ENCODE measurements around the gene TTLL12.

The TTLL12 gene

DNA sequence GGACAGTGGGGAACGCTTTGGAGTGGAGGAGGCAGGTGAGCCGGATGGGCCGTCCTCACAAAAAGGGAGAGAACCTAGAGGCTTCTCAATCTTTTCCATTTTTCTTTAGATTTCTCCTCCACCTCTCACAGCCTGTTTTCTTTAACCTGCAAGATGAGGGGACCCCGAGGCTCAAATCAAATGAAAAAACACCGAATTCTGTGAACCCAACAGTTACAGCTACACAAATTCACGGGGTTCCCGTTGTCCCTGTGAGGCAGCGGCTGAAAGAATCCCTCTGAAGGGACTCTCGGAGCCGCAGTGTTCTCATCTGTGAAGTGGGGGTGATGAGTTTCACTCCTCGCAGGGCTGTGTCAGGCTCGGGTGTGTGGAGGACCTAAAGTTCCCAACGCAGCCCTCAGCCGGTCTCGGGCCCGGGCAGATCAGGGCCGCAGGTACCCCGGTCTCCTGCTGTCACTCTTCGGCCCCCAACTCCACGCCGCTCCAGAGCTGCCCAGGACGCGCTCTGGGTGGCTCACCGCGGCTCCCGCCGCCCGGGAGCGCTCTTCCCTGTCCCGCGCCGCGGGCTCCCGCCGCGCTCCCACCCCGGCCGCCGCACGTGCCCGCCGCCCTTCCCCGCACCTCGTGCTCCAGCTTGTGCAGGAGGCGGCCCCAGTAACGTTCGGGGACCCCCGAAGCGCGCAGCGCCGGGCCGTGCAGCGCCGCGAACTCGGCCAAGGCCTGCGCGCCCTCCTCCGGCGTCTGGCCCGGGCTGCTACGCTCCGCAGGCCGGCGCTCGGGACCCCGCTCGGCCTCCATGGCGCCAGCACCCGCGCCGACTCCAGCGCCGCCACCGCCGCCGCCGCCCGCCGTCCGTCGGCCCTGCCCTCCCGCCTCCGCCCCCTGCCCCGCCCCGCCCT, at the start of gene TTLL12:
TSS of gene TTLL12 (minus strand) at position 863 of the 899 bp plus-strand sequence. CDS start at position 798, 65 bp downstream.
- peak; percentile 50 for DNase-seq (ENCODE audit: low read depth)

GRCh38 chr22:43235445-43236409, 48.8 kb upstream of the TTLL12 start:
- DNase-seq (ENCODE audit: low read depth), result no peak

DNA sequence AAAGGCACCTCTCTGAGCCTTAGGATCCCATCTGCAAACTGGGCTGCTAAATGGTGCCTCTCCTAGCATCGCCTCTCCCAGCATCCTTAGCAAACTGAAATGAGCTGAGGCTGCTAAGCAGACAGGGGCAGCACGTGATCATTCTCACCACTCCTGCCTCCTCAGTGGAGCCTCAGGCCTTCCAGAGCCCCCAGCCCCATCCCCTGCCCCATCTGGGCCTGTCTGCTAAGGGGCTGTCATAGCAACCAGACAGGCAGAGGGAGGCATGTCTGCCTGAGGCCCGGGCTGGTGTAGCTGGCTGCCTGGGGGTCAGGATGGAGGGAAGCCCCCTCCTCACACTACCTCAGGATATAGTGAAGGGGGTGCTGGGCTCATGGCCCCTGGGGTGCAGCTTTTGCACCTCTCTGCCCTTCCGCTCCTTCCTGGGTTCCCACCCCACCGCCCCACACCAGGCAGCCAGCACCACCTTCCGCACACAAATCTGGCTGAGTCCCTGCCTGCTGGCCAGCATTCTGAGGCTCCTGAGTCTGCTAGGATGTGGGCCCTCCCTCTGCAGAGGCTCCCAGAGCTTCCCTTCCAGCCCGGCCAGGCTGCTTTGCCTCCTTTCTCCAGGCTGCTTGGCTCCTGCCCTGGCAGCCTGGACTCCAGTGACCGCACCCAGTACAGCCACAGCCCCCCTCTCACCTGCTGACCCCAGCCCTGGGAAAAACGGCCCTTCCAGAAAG, 47.5 kb upstream of the TTLL12 start:
- DNase-seq (ENCODE audit: low read depth), result no peak

GRCh38 chr22:43233529-43233928, 46.6 kb upstream of the TTLL12 start:
- no peak for DNase-seq (ENCODE audit: low read depth)

DNA sequence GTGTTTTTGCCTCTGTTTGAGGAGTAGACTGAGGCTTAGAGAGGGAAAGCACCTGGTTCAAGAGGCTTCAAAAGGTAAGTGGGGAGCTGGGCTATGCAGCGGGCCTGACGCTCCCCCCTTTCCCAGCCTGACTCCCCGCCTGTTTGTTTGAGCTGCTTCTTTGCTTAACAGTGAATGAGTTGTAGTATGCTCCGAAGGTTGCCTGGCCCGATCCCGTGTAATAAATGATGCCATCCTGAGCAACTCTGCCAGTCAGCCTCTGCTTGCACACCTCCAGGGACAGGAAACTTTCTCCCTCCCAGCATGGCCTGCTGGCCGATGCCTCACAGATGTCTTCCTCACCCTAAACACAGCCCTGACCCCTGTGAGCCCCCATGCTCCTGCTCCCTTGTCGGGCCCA, 45.5 kb upstream of the TTLL12 start:
- DNase-seq (ENCODE audit: low read depth), result no peak

DNA sequence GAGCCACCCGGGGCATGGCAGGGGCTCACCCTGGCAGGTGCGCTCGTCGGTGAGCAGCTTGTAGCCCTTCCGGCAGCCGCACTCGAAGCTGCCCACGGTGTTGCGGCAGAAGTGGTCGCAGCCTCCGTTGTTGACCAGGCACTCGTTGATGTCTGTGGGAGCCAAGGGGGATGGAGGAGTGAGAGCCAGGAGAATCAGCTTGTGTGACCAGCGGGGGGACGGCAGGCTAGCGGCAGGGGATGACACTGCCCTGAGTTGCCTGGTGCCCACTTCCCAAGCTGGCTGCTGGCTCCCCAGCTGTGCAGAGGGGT, 44.7 kb upstream of the TTLL12 start:
- DNase-seq (ENCODE audit: low read depth), result no peak

DNA sequence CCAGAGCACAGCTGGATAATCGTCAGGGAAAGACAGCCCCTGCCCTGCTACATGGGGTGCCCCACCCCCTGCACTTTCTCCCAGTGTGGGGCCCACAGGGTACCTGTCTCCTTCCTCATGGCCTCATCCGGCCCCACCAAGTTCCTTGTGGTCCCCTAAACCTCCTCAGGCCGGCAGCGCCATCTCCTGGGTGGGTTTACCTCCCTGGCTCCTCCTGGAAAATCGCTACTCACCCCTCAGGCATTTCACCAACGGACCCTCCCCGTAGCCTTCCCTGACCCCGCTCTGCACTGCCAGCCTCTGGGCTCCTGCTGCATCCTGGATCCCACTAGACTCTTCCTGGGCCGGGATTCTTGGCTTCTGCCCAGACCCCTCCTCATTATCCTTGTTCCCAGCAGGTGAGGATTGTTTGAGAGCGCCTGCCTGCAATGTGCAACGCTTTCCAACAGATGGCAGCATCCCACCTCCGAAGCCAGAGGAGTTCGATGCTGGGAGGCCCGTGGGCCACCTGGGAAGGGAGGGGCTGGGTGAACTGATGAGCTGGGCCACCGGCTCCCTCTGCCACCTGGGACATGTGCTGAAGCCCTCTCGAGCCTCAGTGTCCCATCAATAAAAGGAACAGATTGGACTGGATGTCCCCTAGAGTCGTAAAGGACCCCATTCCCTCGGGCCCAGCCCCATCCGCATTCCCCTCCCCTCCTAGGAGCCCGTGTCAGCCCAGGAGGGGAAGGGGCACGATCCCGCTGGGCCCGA, 44.2 kb upstream of the TTLL12 start:
- peak; percentile 56 for DNase-seq (ENCODE audit: low read depth)

DNA sequence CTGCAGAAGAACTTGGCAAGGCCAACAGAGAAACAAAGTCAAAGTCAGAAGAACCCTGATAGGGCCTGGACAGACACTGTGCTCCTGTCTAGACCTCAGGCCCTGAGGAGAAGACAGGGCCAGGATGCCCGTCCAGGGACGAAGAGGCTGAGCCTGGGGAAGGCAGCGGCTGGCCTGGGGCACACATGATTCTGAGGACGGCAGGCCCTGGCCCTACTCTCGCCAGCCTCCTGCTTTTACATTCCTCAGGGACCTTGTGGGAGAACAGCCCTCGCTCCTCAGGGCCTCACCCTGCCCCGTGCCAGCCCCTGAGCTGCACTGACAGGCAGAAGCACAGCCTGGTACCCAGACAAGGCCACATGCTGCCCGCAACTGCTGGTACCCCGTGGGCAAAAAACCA, 43.6 kb upstream of the TTLL12 start:
- DNase-seq (ENCODE audit: low read depth), result no peak

- no peak for DNase-seq (ENCODE audit: low read depth)
Measured at GRCh38 chr22:43228863-43229262, 41.9 kb upstream of the TTLL12 start.

GRCh38 chr22:43228330-43228729, 41.4 kb upstream of the TTLL12 start:
- peak; percentile 23 for DNase-seq (ENCODE audit: low read depth)

GRCh38 chr22:43227239-43227630, 40.3 kb upstream of the TTLL12 start:
- DNase-seq (ENCODE audit: low read depth), result no peak

GRCh38 chr22:43226377-43227238, 39.7 kb upstream of the TTLL12 start:
- no peak for DNase-seq (ENCODE audit: low read depth)

GRCh38 chr22:43225609-43226008, 38.7 kb upstream of the TTLL12 start:
- DNase-seq (ENCODE audit: low read depth), result no peak

- DNase-seq (ENCODE audit: low read depth), result no peak
Measured at GRCh38 chr22:43222987-43223386, 36.1 kb upstream of the TTLL12 start.

GRCh38 chr22:43222262-43222661, 35.3 kb upstream of the TTLL12 start:
- DNase-seq (ENCODE audit: low read depth), result no peak

- DNase-seq (ENCODE audit: low read depth), result no peak
Measured at GRCh38 chr22:43220625-43221380, 33.9 kb upstream of the TTLL12 start.

- DNase-seq (ENCODE audit: low read depth), result no peak
Measured at GRCh38 chr22:43218786-43219185, 31.9 kb upstream of the TTLL12 start.

DNA sequence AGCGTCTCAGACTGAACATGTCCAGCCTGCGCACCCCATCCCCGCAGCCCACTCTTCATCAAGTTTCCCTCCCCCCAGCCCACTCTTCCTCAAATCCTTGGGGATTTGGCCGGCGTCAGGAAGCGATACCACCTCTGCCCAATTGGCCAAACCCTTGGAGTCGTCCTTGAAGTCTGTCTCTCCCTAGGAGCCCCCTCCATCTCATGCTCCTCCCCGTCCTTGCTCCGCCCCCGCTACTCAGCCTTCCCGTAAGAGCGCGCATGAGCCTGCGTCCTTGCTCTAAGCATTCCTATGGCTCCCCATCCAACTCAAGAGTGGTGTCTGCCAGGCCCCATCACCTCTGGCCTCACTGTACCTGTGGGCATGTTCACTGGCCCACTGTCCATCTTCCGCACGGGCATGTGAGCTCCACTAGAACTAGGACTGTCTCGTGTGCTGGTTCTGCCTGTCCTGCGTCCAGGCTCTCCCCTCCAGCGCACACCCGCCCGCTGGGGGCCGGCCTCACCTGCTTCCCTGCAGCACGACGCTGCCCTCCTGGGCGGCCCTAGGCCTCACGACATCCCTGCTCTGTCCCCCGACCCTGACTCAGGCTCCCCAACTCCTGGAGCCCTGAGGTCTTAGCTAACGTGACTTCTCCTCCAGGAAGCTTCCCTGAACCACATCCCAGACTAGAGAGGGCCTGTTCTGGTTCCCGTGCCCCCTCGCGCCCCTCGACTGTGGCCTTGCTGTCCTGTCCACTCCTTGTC, 30.5 kb upstream of the TTLL12 start:
- DNase-seq (ENCODE audit: low read depth), result no peak

- DNase-seq (ENCODE audit: low read depth), result no peak
Measured at GRCh38 chr22:43216738-43217137, 29.8 kb upstream of the TTLL12 start.
